Measurements from ENCODE around the gene NFATC2.

Gene NFATC2

GRCh38 chr20:51337126-51337805 is 205.3 kb downstream of the NFATC2 start:
- DNase-seq = no peak
- no peak for TF ChIP-seq GATA1 (IDR thresholded peaks at IDR 0.05; ENCODE audit: low read depth, low read length)
- no peak for TF ChIP-seq POLR2A (IDR thresholded peaks at IDR 0.05; ENCODE audit: low read length)
